CD4-positive, alpha-beta T cell treated with Interleukin-2 at 100 ng/mL for 4 hours (primary cell): ENCODE results near the gene MTREX.

Experiments used
- DNase-seq: peaks from one replicate; pipeline ENCODE4 v3.0.0-alpha.2; 2020; ENCODE audit warnings: low spot score

Gene MTREX

GRCh38 chr5:55429613-55430253 is 121.9 kb downstream of the MTREX start:
- no peak for DNase-seq

- no peak for DNase-seq
These were observed 124.8 kb downstream of the MTREX start for GRCh38 chr5:55432549-55432948.

GRCh38 chr5:55437452-55437851 is 129.7 kb downstream of the MTREX start:
- no peak for DNase-seq

- no peak for DNase-seq
These were observed 130.0 kb downstream of the MTREX start for GRCh38 chr5:55437859-55438206.

- no peak for DNase-seq
These were observed 131.2 kb downstream of the MTREX start for GRCh38 chr5:55438998-55439397.

- no peak for DNase-seq
These were observed 132.4 kb downstream of the MTREX start for GRCh38 chr5:55440188-55440646.

- no peak for DNase-seq
These were observed 133.4 kb downstream of the MTREX start for GRCh38 chr5:55441107-55441771.

- no peak for DNase-seq
These were observed 134.2 kb downstream of the MTREX start for GRCh38 chr5:55441954-55442353.

- no peak for DNase-seq
These were observed 138.0 kb downstream of the MTREX start for GRCh38 chr5:55445791-55446190.

- no peak for DNase-seq
These were observed 139.0 kb downstream of the MTREX start for GRCh38 chr5:55446640-55447351.

GRCh38 chr5:55450050-55450765 is 142.4 kb downstream of the MTREX start:
- DNase-seq: no peak

GRCh38 chr5:55451976-55452375 is 144.2 kb downstream of the MTREX start:
- DNase-seq: no peak

- no peak for DNase-seq
These were observed 145.4 kb downstream of the MTREX start for GRCh38 chr5:55453211-55453610.

- DNase-seq: no peak
These were observed 146.5 kb downstream of the MTREX start for GRCh38 chr5:55454282-55454681.

GRCh38 chr5:55456216-55456895 is 148.6 kb downstream of the MTREX start:
- DNase-seq: no peak

- DNase-seq: no peak
These were observed 151.8 kb downstream of the MTREX start for GRCh38 chr5:55459572-55459971.

- DNase-seq: no peak
These were observed 155.8 kb downstream of the MTREX start for GRCh38 chr5:55463613-55464012.

GRCh38 chr5:55467862-55468551 is 160.2 kb downstream of the MTREX start:
- DNase-seq: no peak

- no peak for DNase-seq
These were observed 162.1 kb downstream of the MTREX start for GRCh38 chr5:55469839-55470238.

- no peak for DNase-seq
These were observed 162.5 kb downstream of the MTREX start for GRCh38 chr5:55470282-55470681.

GRCh38 chr5:55471468-55471867 is 163.7 kb downstream of the MTREX start:
- DNase-seq: no peak
